ENCODE data around the gene KLF15. TPM values are rescaled to one million over a fixed set of nuclear protein-coding genes. Genes with fewer than 3 reads are reported as not detected.

The KLF15 gene
- total and polyA plus RNA-seq, 9 of the 15 experiments (the other 6 are each of a cell fraction or from before 2014, with no cell fraction given), result 0.08 to 4.8 (median 1.2) TPM

DNA sequence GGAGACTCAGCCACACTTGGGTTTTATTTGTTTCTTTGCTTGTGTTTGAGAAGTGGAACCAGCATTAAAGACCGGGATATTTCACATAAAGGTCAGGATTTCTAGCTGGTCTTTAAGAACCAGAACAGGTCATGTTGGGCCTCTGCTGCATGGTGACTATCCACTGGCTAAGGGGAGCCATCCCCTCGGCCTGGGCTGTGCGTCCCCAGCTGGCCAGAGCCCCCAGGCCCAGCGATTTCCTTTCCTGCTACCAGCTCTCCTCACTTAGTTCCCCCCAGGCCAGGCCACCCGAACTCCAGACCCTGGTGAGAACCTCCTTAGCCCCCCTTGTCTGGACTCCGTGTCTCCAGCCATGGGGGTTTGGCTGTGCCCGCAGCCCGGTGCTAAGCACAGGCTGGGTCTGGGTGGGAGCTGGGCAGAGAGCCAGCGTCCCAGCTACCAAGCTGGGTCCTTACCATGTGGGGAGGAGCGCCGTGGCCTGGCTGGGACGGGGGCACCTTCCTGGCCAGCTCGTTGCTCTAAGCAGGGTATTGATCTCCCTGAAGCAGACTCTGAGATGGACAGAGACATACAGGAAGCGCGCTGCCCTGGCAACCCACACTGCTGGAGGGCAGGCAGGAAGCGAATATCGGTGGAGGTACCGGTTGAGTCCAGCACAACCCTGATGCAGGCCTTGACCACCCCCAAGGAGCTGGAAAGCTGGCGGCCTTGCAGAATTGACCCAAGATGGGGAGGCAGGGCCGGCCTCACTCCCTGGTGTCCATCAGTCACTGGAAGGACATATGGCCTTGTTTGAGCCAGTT, 49.4 kb downstream of the KLF15 start:
- in situ Hi-C loops (cut with MboI), result no loop called here
- ChIA-PET CTCF (ENCODE audit: low intra/inter-chr PET ratio) (no interaction called here), POLR2A (no interaction called here)
- TF ChIP-seq BRD4 (IDR thresholded peaks at IDR 0.05), result no peak
- TF ChIP-seq KDM4B (IDR thresholded peaks at IDR 0.05; ENCODE audit: borderline replicate concordance in 2 of 2, low read depth in 1 of 2), result no peak
- TF ChIP-seq, protein P1, sequence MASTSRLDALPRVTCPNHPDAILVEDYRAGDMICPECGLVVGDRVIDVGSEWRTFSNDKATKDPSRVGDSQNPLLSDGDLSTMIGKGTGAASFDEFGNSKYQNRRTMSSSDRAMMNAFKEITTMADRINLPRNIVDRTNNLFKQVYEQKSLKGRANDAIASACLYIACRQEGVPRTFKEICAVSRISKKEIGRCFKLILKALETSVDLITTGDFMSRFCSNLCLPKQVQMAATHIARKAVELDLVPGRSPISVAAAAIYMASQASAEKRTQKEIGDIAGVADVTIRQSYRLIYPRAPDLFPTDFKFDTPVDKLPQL (IDR thresholded peaks at IDR 0.05; ENCODE audit: extremely low read depth, insufficient read length), result no peak
- TF ChIP-seq HNRNPUL1 (IDR thresholded peaks at IDR 0.05; ENCODE audit: low read length), result no peak
- no peak for TF ChIP-seq SLC30A9 (CRISPR knock-in tag; IDR thresholded peaks at IDR 0.05)
- TF ChIP-seq GATAD2A (IDR thresholded peaks at IDR 0.05), result no peak
- TF ChIP-seq KLF13 (tag; IDR thresholded peaks at IDR 0.05; ENCODE audit: borderline replicate concordance, low read depth), result no peak
- TF ChIP-seq SRSF3 (IDR thresholded peaks at IDR 0.05; ENCODE audit: insufficient read depth, low read length), result no peak
- TF ChIP-seq ETS2 (tag; IDR thresholded peaks at IDR 0.05; ENCODE audit: borderline replicate concordance, poor library complexity, severe bottlenecking), result no peak
- no peak for TF ChIP-seq NUFIP1 (IDR thresholded peaks at IDR 0.05; ENCODE audit: partially characterized antibody)
- no peak for TF ChIP-seq SETDB1 (IDR thresholded peaks at IDR 0.05; ENCODE audit: low read length)
- no peak for TF ChIP-seq ZSCAN29 (IDR thresholded peaks at IDR 0.05)
- no peak for TF ChIP-seq TRIM28 (IDR thresholded peaks at IDR 0.05)
- TF ChIP-seq SREBF1 (IDR thresholded peaks at IDR 0.05; ENCODE audit: borderline replicate concordance, low read depth, low read length), result no peak
- no peak for TF ChIP-seq ETV5 (CRISPR knock-in tag; IDR thresholded peaks at IDR 0.05; ENCODE audit: low read depth)
- TF ChIP-seq TBL1XR1 (IDR thresholded peaks at IDR 0.05; ENCODE audit: low read length in 2 of 2), result no peak
- no peak for TF ChIP-seq FOXK2 (conservative IDR thresholded peaks at IDR 0.05 in 1 of 2, IDR thresholded peaks at IDR 0.05 in 1 of 2; ENCODE audit: low read depth in 2 of 2)
- TF ChIP-seq ZNF609 (CRISPR knock-in tag; IDR thresholded peaks at IDR 0.05; ENCODE audit: borderline replicate concordance), result no peak

More for the DNA sequence above, 49.4 kb downstream of the KLF15 start:
- no peak overlapping the region for H3K27ac ChIP-seq (ENCODE audit: extremely low read depth, low read depth, low read length)
- H3K9me3 ChIP-seq (replicated peaks; ENCODE audit: control insufficient read depth, insufficient read depth, low read depth, low read length), result no peaks in the 10 kb centered on the region
- H3K4me3 ChIP-seq, result no peak overlapping the region
- peaks cover 3 to 41% of the 10 kb centered on the region in 2 experiments; a peak in 4 of 5 replicates for H3K27me3 ChIP-seq (ENCODE audit: control insufficient read depth in 2 of 2, insufficient read depth in 2 of 2, low read length in 2 of 2)
- no peaks in the 10 kb centered on the region for H4K20me1 ChIP-seq (replicated peaks; ENCODE audit: control insufficient read depth, insufficient read depth, low read length)
- ATAC-seq (no peak), FAIRE-seq (no peak), DNase-seq (ENCODE audit: extremely low read depth in 1 of 4, low spot score in 3 of 4) (no peak)
- no peaks in the 10 kb centered on the region for H3K79me2 ChIP-seq (ENCODE audit: control insufficient read depth, insufficient read depth, low read length)
- H3K36me3 ChIP-seq (ENCODE audit: control insufficient read depth, insufficient read depth, low read length), result no peaks in the 10 kb centered on the region
- no peaks in the 10 kb centered on the region for H3K9me1 ChIP-seq (ENCODE audit: control insufficient read depth, insufficient read depth, low read length)
- no peak overlapping the region for H3K4me2 ChIP-seq (ENCODE audit: insufficient read depth, low read length)
- no peak overlapping the region for H2AFZ ChIP-seq (ENCODE audit: low read depth, low read length)
- no peaks in the 10 kb centered on the region for H3K4me1 ChIP-seq (replicated peaks in 1 of 2; ENCODE audit: control insufficient read depth in 2 of 2, insufficient read depth in 2 of 2, low read length in 2 of 2)
- intact Hi-C loops (cut with micrococcal nuclease), result no loop called here
- no TSS peak for BruUV-seq (replicated peaks)
- WGBS (ENCODE audit: insufficient coverage, low coverage, missing lambda C conversion rate), result 2% methylated on average over 10 of the region's 20 CpGs
- no peak overlapping the region for H3K9ac ChIP-seq (ENCODE audit: insufficient read depth in 1 of 2, low read depth in 2 of 2, low read length in 2 of 2)
